Measurements from ENCODE around the gene COL24A1. TPM values are rescaled to one million over a fixed set of nuclear protein-coding genes. Genes with fewer than 3 reads are reported as not detected.
"Not testable (repeated sequence)": the region's sequence is repeated elsewhere in the genome, so short reads cannot be mapped to it uniquely, and the experiment has no call there.

COL24A1 gene
- total RNA-seq, 1 donor: 0.84 TPM

GRCh38 chr1:85867189-85867588 lies 289.4 kb downstream of the COL24A1 start:
- Histone ChIP-seq H3K27me3 (ENCODE audit: insufficient read depth, low read length) (no peaks in the 10 kb centered on the region), H3K9me3 (ENCODE audit: low read depth, low read length) (no peaks in the 10 kb centered on the region), H3K4me3 (ENCODE audit: low read length) (no peak overlapping the region), H3K4me1 (ENCODE audit: insufficient read depth, low read length) (no peaks in the 10 kb centered on the region)

- H3K4me3 ChIP-seq (ENCODE audit: low read length): no peak overlapping the region
- no peaks in the 10 kb centered on the region for H3K27me3 ChIP-seq (ENCODE audit: insufficient read depth, low read length)
- no peaks in the 10 kb centered on the region for H3K4me1 ChIP-seq (ENCODE audit: insufficient read depth, low read length)
- no peaks in the 10 kb centered on the region for H3K9me3 ChIP-seq (ENCODE audit: low read depth, low read length)
These were observed 291.4 kb downstream of the COL24A1 start for GRCh38 chr1:85865213-85865612.

GRCh38 chr1:85864727-85865126 lies 291.8 kb downstream of the COL24A1 start:
- Histone ChIP-seq H3K4me1 (ENCODE audit: insufficient read depth, low read length) (no peaks in the 10 kb centered on the region), H3K9me3 (ENCODE audit: low read depth, low read length) (no peaks in the 10 kb centered on the region), H3K4me3 (ENCODE audit: low read length) (no peak overlapping the region), H3K27me3 (ENCODE audit: insufficient read depth, low read length) (no peaks in the 10 kb centered on the region)

- not testable (repeated sequence) for H3K9me3 ChIP-seq (ENCODE audit: low read depth, low read length); H3K4me1 ChIP-seq (ENCODE audit: insufficient read depth, low read length); H3K4me3 ChIP-seq (ENCODE audit: low read length); H3K27me3 ChIP-seq (ENCODE audit: insufficient read depth, low read length)
These were observed 292.9 kb downstream of the COL24A1 start for GRCh38 chr1:85863639-85864038.

- Histone ChIP-seq H3K27me3 (ENCODE audit: insufficient read depth, low read length) (no peaks in the 10 kb centered on the region), H3K4me3 (ENCODE audit: low read length) (no peak overlapping the region), H3K9me3 (ENCODE audit: low read depth, low read length) (no peaks in the 10 kb centered on the region), H3K4me1 (ENCODE audit: insufficient read depth, low read length) (no peaks in the 10 kb centered on the region)
These were observed 294.1 kb downstream of the COL24A1 start for GRCh38 chr1:85862456-85862855.

- Histone ChIP-seq H3K4me1 (ENCODE audit: insufficient read depth, low read length) (no peaks in the 10 kb centered on the region), H3K9me3 (ENCODE audit: low read depth, low read length) (no peaks in the 10 kb centered on the region), H3K4me3 (ENCODE audit: low read length) (no peak overlapping the region)
These were observed 298.6 kb downstream of the COL24A1 start for GRCh38 chr1:85857991-85858390.

GRCh38 chr1:85850238-85850637 lies 306.3 kb downstream of the COL24A1 start:
- no peaks in the 10 kb centered on the region for H3K4me1 ChIP-seq (ENCODE audit: insufficient read depth, low read length)
- no peaks in the 10 kb centered on the region for H3K9me3 ChIP-seq (ENCODE audit: low read depth, low read length)
- H3K4me3 ChIP-seq (ENCODE audit: low read length): no peak overlapping the region
- no peaks in the 10 kb centered on the region for H3K27me3 ChIP-seq (ENCODE audit: insufficient read depth, low read length)

More at GRCh38 chr1:85857991-85858390, 298.6 kb downstream of the COL24A1 start:
- no peaks in the 10 kb centered on the region for H3K27me3 ChIP-seq (ENCODE audit: insufficient read depth, low read length)

GRCh38 chr1:85849660-85850059 lies 306.9 kb downstream of the COL24A1 start:
- Histone ChIP-seq H3K9me3 (ENCODE audit: low read depth, low read length) (no peaks in the 10 kb centered on the region), H3K4me3 (ENCODE audit: low read length) (no peak overlapping the region), H3K4me1 (ENCODE audit: insufficient read depth, low read length) (no peaks in the 10 kb centered on the region), H3K27me3 (ENCODE audit: insufficient read depth, low read length) (no peaks in the 10 kb centered on the region)

- Histone ChIP-seq H3K9me3 (ENCODE audit: low read depth, low read length) (no peaks in the 10 kb centered on the region), H3K27me3 (ENCODE audit: insufficient read depth, low read length) (no peaks in the 10 kb centered on the region), H3K4me1 (ENCODE audit: insufficient read depth, low read length) (no peaks in the 10 kb centered on the region), H3K4me3 (ENCODE audit: low read length) (no peak overlapping the region)
These were observed 309.2 kb downstream of the COL24A1 start for GRCh38 chr1:85847356-85847755.

- no peaks in the 10 kb centered on the region for H3K9me3 ChIP-seq (ENCODE audit: low read depth, low read length)
- H3K4me3 ChIP-seq (ENCODE audit: low read length): no peak overlapping the region
- no peaks in the 10 kb centered on the region for H3K4me1 ChIP-seq (ENCODE audit: insufficient read depth, low read length)
- H3K27me3 ChIP-seq (ENCODE audit: insufficient read depth, low read length): no peaks in the 10 kb centered on the region
These were observed 309.9 kb downstream of the COL24A1 start for GRCh38 chr1:85846706-85847105.

- H3K27me3 ChIP-seq (ENCODE audit: insufficient read depth, low read length): no peaks in the 10 kb centered on the region
- H3K4me3 ChIP-seq (ENCODE audit: low read length): no peak overlapping the region
- H3K4me1 ChIP-seq (ENCODE audit: insufficient read depth, low read length): no peaks in the 10 kb centered on the region
- no peaks in the 10 kb centered on the region for H3K9me3 ChIP-seq (ENCODE audit: low read depth, low read length)
These were observed 317.1 kb downstream of the COL24A1 start for GRCh38 chr1:85839459-85839858.

GRCh38 chr1:85838238-85838637 lies 318.3 kb downstream of the COL24A1 start:
- H3K27me3 ChIP-seq (ENCODE audit: insufficient read depth, low read length): no peaks in the 10 kb centered on the region
- H3K9me3 ChIP-seq (ENCODE audit: low read depth, low read length): no peaks in the 10 kb centered on the region
- no peak overlapping the region for H3K4me3 ChIP-seq (ENCODE audit: low read length)
- no peaks in the 10 kb centered on the region for H3K4me1 ChIP-seq (ENCODE audit: insufficient read depth, low read length)

- no peaks in the 10 kb centered on the region for H3K9me3 ChIP-seq (ENCODE audit: low read depth, low read length)
- no peaks in the 10 kb centered on the region for H3K27me3 ChIP-seq (ENCODE audit: insufficient read depth, low read length)
- no peaks in the 10 kb centered on the region for H3K4me1 ChIP-seq (ENCODE audit: insufficient read depth, low read length)
- H3K4me3 ChIP-seq (ENCODE audit: low read length): no peak overlapping the region
These were observed 319.8 kb downstream of the COL24A1 start for GRCh38 chr1:85836736-85837135.

GRCh38 chr1:85833165-85833564 lies 323.4 kb downstream of the COL24A1 start:
- not testable (repeated sequence) for H3K4me3 ChIP-seq (ENCODE audit: low read length); H3K27me3 ChIP-seq (ENCODE audit: insufficient read depth, low read length); H3K4me1 ChIP-seq (ENCODE audit: insufficient read depth, low read length); H3K9me3 ChIP-seq (ENCODE audit: low read depth, low read length)

GRCh38 chr1:85830837-85831236 lies 325.7 kb downstream of the COL24A1 start:
- no peaks in the 10 kb centered on the region for H3K9me3 ChIP-seq (ENCODE audit: low read depth, low read length)
- H3K4me1 ChIP-seq (ENCODE audit: insufficient read depth, low read length): no peaks in the 10 kb centered on the region
- H3K4me3 ChIP-seq (ENCODE audit: low read length): no peak overlapping the region
- H3K27me3 ChIP-seq (ENCODE audit: insufficient read depth, low read length): no peaks in the 10 kb centered on the region

GRCh38 chr1:85824066-85824840 lies 332.3 kb downstream of the COL24A1 start:
- Histone ChIP-seq H3K27me3 (ENCODE audit: insufficient read depth, low read length) (no peaks in the 10 kb centered on the region), H3K4me3 (ENCODE audit: low read length) (no peak overlapping the region), H3K4me1 (ENCODE audit: insufficient read depth, low read length) (no peaks in the 10 kb centered on the region), H3K9me3 (ENCODE audit: low read depth, low read length) (no peaks in the 10 kb centered on the region)

Data from mononuclear cell (primary cell).